Skin epidermis (tissue), 12 donors: ENCODE results near the gene AFF2.

Source experiments
- H3K27ac ChIP-seq, 21 experiments: fragments of 200-600 bp; sonication (generic) in 11 of 21; one replicate each; pipeline ENCODE4 v1.5.0; 2020; ENCODE audit warnings: mild to moderate bottlenecking in 3 of 21, inconsistent platforms in 2 of 21, moderate library complexity in 2 of 21
- H3K4me3 ChIP-seq, 7 experiments: fragments of 200-600 bp; sonication (generic) in 2 of 7; one replicate each; pipeline ENCODE4 v1.5.0; 2020; ENCODE audit warnings: inconsistent platforms in 2 of 7, mild to moderate bottlenecking in 2 of 7, moderate library complexity in 1 of 7

The AFF2 gene

GRCh38 chrX:148500423-148501385, at the start of gene AFF2:
Gene AFF2, plus strand, starts transcription at chrX:148500617. Its CDS starts 481 bp downstream, at chrX:148501098.
- peak within 1 kb of the TSS; percentile 24 to 49 (median 33) for H3K4me3 ChIP-seq
- H3K27ac ChIP-seq, result peak within 1 kb of the TSS in 1 of 21 experiments; percentile 67

GRCh38 chrX:148457279-148457678, 43.1 kb upstream of the AFF2 start:
- no peak overlapping the region for H3K4me3 ChIP-seq
- no peak overlapping the region for H3K27ac ChIP-seq

GRCh38 chrX:148459343-148459742, 41.1 kb upstream of the AFF2 start:
- Histone ChIP-seq H3K4me3 (no peak overlapping the region), H3K27ac (no peak overlapping the region)

- Histone ChIP-seq H3K27ac (no peak overlapping the region), H3K4me3 (no peak overlapping the region)
Observed at GRCh38 chrX:148466292-148466691, 34.1 kb upstream of the AFF2 start.

- H3K27ac ChIP-seq, result no peak overlapping the region
- no peak overlapping the region for H3K4me3 ChIP-seq
Observed at GRCh38 chrX:148470324-148470723, 30.1 kb upstream of the AFF2 start.

GRCh38 chrX:148474030-148474429, 26.4 kb upstream of the AFF2 start:
- Histone ChIP-seq H3K27ac (no peak overlapping the region), H3K4me3 (no peak overlapping the region)

GRCh38 chrX:148492057-148492456, 8.4 kb upstream of the AFF2 start:
- Histone ChIP-seq H3K4me3 (no peak overlapping the region), H3K27ac (no peak overlapping the region)

GRCh38 chrX:148495176-148495575, 5.2 kb upstream of the AFF2 start:
- no peak overlapping the region for H3K27ac ChIP-seq
- no peak overlapping the region for H3K4me3 ChIP-seq

GRCh38 chrX:148498067-148498466, 2.4 kb upstream of the AFF2 start:
- no peak overlapping the region for H3K4me3 ChIP-seq
- no peak overlapping the region for H3K27ac ChIP-seq

- Histone ChIP-seq H3K27ac (no peak overlapping the region), H3K4me3 (peak overlapping the region in 4 of 7 experiments; percentile 14 to 30 (median 17))
Observed at GRCh38 chrX:148499638-148500422, 587 bp upstream of the AFF2 start.

GRCh38 chrX:148501386-148502066, 1.1 kb downstream of the AFF2 start:
- H3K27ac ChIP-seq, result no peak overlapping the region

GRCh38 chrX:148504506-148504905, 4.1 kb downstream of the AFF2 start:
- no peak overlapping the region for H3K4me3 ChIP-seq
- H3K27ac ChIP-seq, result no peak overlapping the region

More at GRCh38 chrX:148501386-148502066, 1.1 kb downstream of the AFF2 start:
- H3K4me3 ChIP-seq, result peak overlapping the region; percentile 24 to 49 (median 33)

GRCh38 chrX:148507418-148507817, 7.0 kb downstream of the AFF2 start:
- Histone ChIP-seq H3K27ac (no peak overlapping the region), H3K4me3 (no peak overlapping the region)

GRCh38 chrX:148512453-148512852, 12.0 kb downstream of the AFF2 start:
- no peak overlapping the region for H3K27ac ChIP-seq
- H3K4me3 ChIP-seq, result no peak overlapping the region

- H3K27ac ChIP-seq, result no peak overlapping the region
- no peak overlapping the region for H3K4me3 ChIP-seq
Observed at GRCh38 chrX:148513661-148514060, 13.2 kb downstream of the AFF2 start.

- H3K27ac ChIP-seq, result no peak overlapping the region
Observed at GRCh38 chrX:148517176-148517575, 16.8 kb downstream of the AFF2 start.

GRCh38 chrX:148522006-148522405, 21.6 kb downstream of the AFF2 start:
- Histone ChIP-seq H3K27ac (no peak overlapping the region), H3K4me3 (no peak overlapping the region)

More at GRCh38 chrX:148517176-148517575, 16.8 kb downstream of the AFF2 start:
- H3K4me3 ChIP-seq, result no peak overlapping the region

GRCh38 chrX:148523303-148524080, 23.1 kb downstream of the AFF2 start:
- H3K27ac ChIP-seq, result no peak overlapping the region
- H3K4me3 ChIP-seq, result no peak overlapping the region

- H3K27ac ChIP-seq, result no peak overlapping the region
- no peak overlapping the region for H3K4me3 ChIP-seq
Observed at GRCh38 chrX:148530464-148531077, 30.2 kb downstream of the AFF2 start.
